Activated naive CD4-positive, alpha-beta T cell treated with Interleukin-2 at 50 U/mL for 16 hours (primary cell): ENCODE results near the gene MN1.

Experiments
- DNase-seq: peaks from one replicate; pipeline ENCODE4 v3.0.0-alpha.2; 2020

MN1 gene

GRCh38 chr22:27709919-27710675 is 91.5 kb downstream of the MN1 start:
- DNase-seq = no peak

- no peak for DNase-seq
Measured at GRCh38 chr22:27706489-27706888, 95.1 kb downstream of the MN1 start.

GRCh38 chr22:27705408-27706080 is 96.0 kb downstream of the MN1 start:
- no peak for DNase-seq

GRCh38 chr22:27704581-27704980 is 97.0 kb downstream of the MN1 start:
- DNase-seq = no peak

- DNase-seq = no peak
Measured at GRCh38 chr22:27699383-27700019, 102.1 kb downstream of the MN1 start.

- DNase-seq = no peak
Measured at GRCh38 chr22:27698813-27699212, 102.7 kb downstream of the MN1 start.
